Neural crest cell (in vitro differentiated cells): ENCODE data around the gene MGST3. TPM values are rescaled to one million over a fixed set of nuclear protein-coding genes. Genes with fewer than 3 reads are reported as not detected.

ENCODE experiments used
- DNase-seq: peaks from one replicate; pipeline ENCODE4 v3.0.0; 2021; ENCODE audit warnings: low read depth, mixed read lengths, low spot score
- H3K27ac Mint-ChIP-seq: one replicate; pipeline ENCODE4 v1.8.0; 2021; ENCODE audit warnings: mild to moderate bottlenecking, mixed read lengths; ENCODE audit not compliant: unreplicated experiment
- H3K27me3 Mint-ChIP-seq: 2 replicates; pipeline ENCODE4 v1.8.0; 2021; ENCODE audit warnings: low read depth, mild to moderate bottlenecking, mixed read lengths
- H3K36me3 Mint-ChIP-seq: 2 replicates; pipeline ENCODE4 v1.8.0; 2021; ENCODE audit warnings: low read depth, mild to moderate bottlenecking, mixed read lengths
- H3K4me1 Mint-ChIP-seq: 2 replicates; pipeline ENCODE4 v1.8.0; 2021; ENCODE audit warnings: mixed read lengths
- H3K4me3 Mint-ChIP-seq: one replicate; pipeline ENCODE4 v1.8.0; 2021; ENCODE audit warnings: mild to moderate bottlenecking, mixed read lengths
- H3K9me3 Mint-ChIP-seq: 2 replicates; pipeline ENCODE4 v1.8.0; 2021; ENCODE audit warnings: mixed read lengths
- total RNA-seq: library from RNA; stranded (reverse); gene quantifications from 2 replicates; pipeline ENCODE4 v1.2.1, GENCODE V29; 2021
- TF ChIP-seq, protein P1 (sequence below): fragments of 200-600 bp; sonication (generic); conservative IDR thresholded peaks from 2 replicates; pipeline ENCODE4 v1.5.0; 2021; ENCODE audit warnings: antibody characterized with exemption, mild to moderate bottlenecking

The MGST3 gene
- total RNA-seq, 1 donor from 2014 or later: 94.2 TPM

GRCh38 chr1:165666152-165666825, 35.3 kb downstream of the MGST3 start:
- Mint-ChIP-seq H3K4me3 (no peak overlapping the region), H3K27ac (no peak overlapping the region), H3K27me3 (no peaks in the 10 kb centered on the region), H3K36me3 (peaks cover 33% of the 10 kb centered on the region), H3K9me3 (no peaks in the 10 kb centered on the region), H3K4me1 (no peaks in the 10 kb centered on the region)
- TF ChIP-seq, protein P1, sequence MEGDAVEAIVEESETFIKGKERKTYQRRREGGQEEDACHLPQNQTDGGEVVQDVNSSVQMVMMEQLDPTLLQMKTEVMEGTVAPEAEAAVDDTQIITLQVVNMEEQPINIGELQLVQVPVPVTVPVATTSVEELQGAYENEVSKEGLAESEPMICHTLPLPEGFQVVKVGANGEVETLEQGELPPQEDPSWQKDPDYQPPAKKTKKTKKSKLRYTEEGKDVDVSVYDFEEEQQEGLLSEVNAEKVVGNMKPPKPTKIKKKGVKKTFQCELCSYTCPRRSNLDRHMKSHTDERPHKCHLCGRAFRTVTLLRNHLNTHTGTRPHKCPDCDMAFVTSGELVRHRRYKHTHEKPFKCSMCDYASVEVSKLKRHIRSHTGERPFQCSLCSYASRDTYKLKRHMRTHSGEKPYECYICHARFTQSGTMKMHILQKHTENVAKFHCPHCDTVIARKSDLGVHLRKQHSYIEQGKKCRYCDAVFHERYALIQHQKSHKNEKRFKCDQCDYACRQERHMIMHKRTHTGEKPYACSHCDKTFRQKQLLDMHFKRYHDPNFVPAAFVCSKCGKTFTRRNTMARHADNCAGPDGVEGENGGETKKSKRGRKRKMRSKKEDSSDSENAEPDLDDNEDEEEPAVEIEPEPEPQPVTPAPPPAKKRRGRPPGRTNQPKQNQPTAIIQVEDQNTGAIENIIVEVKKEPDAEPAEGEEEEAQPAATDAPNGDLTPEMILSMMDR: no peak
- DNase-seq: no peak

DNA sequence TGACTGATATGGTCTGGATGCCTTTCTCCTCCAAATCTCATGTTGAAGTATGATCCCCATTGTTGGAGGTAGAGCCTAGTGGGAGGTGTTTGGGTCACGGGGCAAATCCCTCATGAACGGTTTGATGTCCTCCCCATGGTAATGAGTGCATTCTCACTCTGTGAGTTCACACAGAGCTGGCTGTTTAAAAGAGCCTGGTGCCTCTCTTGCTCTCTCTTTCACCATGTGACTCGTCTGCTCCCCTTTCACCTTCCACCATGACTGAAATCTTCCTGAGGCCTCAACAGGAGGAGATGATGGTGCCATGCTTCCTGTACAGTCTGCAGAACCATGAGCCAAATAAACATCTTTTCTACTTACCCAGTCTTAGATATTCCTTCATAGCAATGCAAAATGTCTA, 37.1 kb downstream of the MGST3 start:
- Mint-ChIP-seq H3K9me3 (no peaks in the 10 kb centered on the region), H3K27ac (no peak overlapping the region), H3K36me3 (peaks cover 39% of the 10 kb centered on the region), H3K4me3 (no peak overlapping the region), H3K4me1 (no peaks in the 10 kb centered on the region), H3K27me3 (no peaks in the 10 kb centered on the region)
- TF ChIP-seq, protein P1: no peak
- DNase-seq: no peak

DNA sequence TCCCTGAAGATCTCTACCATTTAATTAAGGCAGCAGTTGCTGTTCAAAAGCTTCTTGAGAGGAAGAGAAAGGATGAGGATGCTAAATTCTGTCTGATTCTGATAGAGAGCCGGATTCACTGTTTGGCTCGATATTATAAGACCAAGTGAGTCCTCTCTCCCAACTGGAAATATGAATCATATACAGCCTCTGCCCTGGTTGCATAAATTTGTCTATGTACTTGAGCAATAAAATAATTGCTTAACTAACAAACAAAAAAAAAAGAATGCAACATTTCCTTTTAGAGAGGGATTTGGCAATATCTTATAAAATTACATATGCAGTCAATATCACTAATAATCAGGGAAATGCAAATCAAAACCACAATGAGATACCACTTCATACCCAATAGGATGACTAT, 40.5 kb downstream of the MGST3 start:
- Mint-ChIP-seq H3K36me3 (peaks cover 42% of the 10 kb centered on the region), H3K27me3 (no peaks in the 10 kb centered on the region), H3K27ac (no peak overlapping the region), H3K4me1 (no peaks in the 10 kb centered on the region), H3K9me3 (no peaks in the 10 kb centered on the region), H3K4me3 (no peak overlapping the region)
- TF ChIP-seq, protein P1: no peak
- DNase-seq: no peak

- Mint-ChIP-seq H3K27me3 (no peaks in the 10 kb centered on the region), H3K9me3 (no peaks in the 10 kb centered on the region), H3K27ac (no peak overlapping the region), H3K4me1 (no peaks in the 10 kb centered on the region), H3K36me3 (peaks cover 41% of the 10 kb centered on the region), H3K4me3 (no peak overlapping the region)
- TF ChIP-seq, protein P1: no peak
- no peak for DNase-seq
These were observed 43.6 kb downstream of the MGST3 start for GRCh38 chr1:165674599-165674998.

DNA sequence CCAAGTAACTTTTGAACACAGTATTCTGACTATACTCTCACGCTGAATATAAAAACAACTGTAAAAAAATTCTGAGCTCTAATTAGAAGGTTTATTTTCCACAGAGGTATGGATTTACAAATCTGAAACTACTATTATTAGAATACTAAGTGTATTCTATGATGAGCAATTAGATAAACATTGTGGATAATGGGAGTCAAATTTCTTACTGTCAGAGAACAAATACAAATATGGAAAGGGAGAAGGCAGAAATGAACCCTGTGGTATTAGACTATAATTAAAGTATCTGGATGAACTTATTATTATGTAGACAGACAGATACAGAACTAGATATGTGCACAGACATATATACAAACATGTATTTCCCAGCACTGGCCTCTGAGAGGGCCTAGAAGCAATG, 44.8 kb downstream of the MGST3 start:
- peaks cover 43% of the 10 kb centered on the region for H3K36me3 Mint-ChIP-seq
- H3K4me3 Mint-ChIP-seq: no peak overlapping the region
- TF ChIP-seq, protein P1: no peak
- no peak for DNase-seq
- no peaks in the 10 kb centered on the region for H3K4me1 Mint-ChIP-seq
- H3K9me3 Mint-ChIP-seq: no peaks in the 10 kb centered on the region
- no peaks in the 10 kb centered on the region for H3K27me3 Mint-ChIP-seq
- no peak overlapping the region for H3K27ac Mint-ChIP-seq
